HAP-1 (cell line): Measurements from ENCODE around the gene RNF6.
"Not testable (repeated sequence)": the region's sequence is repeated elsewhere in the genome, so short reads cannot be mapped to it uniquely, and the experiment has no call there.

ENCODE experiments used
- DNase-seq, 2 experiments: peaks; one replicate each; pipeline ENCODE4 v3.0.0-alpha.2; 2016 to 2020; ENCODE audit warnings: low spot score in 2 of 2
- H3K27me3 ChIP-seq: fragments of 250-450 bp; sonication (Bioruptor Pico); 2 replicates; pipeline ENCODE4 v1.5.1; 2020; ENCODE audit warnings: low read depth, mild to moderate bottlenecking, moderate library complexity
- H3K36me3 ChIP-seq: fragments of 250-450 bp; sonication (Bioruptor Pico); replicated peaks from 2 replicates; pipeline ENCODE4 v1.5.1; 2020; ENCODE audit warnings: mild to moderate bottlenecking
- H3K4me1 ChIP-seq: fragments of 250-450 bp; sonication (Bioruptor Pico); 2 replicates; pipeline ENCODE4 v1.5.1; 2020; ENCODE audit warnings: mild to moderate bottlenecking
- H3K4me3 ChIP-seq: fragments of 250-450 bp; sonication (Bioruptor Pico); 2 replicates; pipeline ENCODE4 v1.5.1; 2020; ENCODE audit warnings: mild to moderate bottlenecking, moderate library complexity
- H3K9me3 ChIP-seq: fragments of 250-450 bp; sonication (Bioruptor Pico); 2 replicates; pipeline ENCODE4 v1.5.1; 2020; ENCODE audit warnings: mild to moderate bottlenecking, moderate library complexity
- in situ Hi-C: fragments of 300-500 bp; cut with MboI; formaldehyde crosslinking; loops from 3 replicates; pipeline ENCODE4 v1.14.3; 2020; ENCODE audit warnings: low sequenced_read_pairs, inconsistent platforms, mixed read lengths

The RNF6 gene

GRCh38 chr13:26221721-26222519 is at the start of gene RNF6:
RNF6 (minus strand) TSS chr13:26222314; CDS start chr13:26219649, 2,665 bp downstream.
- Histone ChIP-seq H3K4me3 (peak within 1 kb of the TSS; percentile 98), H3K9me3 (no peaks in the 10 kb centered on the region), H3K36me3 (peaks cover 36% of the 10 kb centered on the region), H3K27me3 (no peaks in the 10 kb centered on the region), H3K4me1 (peaks cover 12% of the 10 kb centered on the region)
- peak; percentile 95 to 98 for DNase-seq
- in situ Hi-C loops: no loop called here

- Histone ChIP-seq H3K4me1 (no peaks in the 10 kb centered on the region), H3K27me3 (no peaks in the 10 kb centered on the region), H3K36me3 (no peaks in the 10 kb centered on the region), H3K9me3 (no peaks in the 10 kb centered on the region), H3K4me3 (no peak overlapping the region)
- DNase-seq: no peak
- in situ Hi-C loops: no loop called here
Observed at GRCh38 chr13:26270707-26271106, 48.6 kb upstream of the RNF6 start.

GRCh38 chr13:26266311-26266710 is 44.2 kb upstream of the RNF6 start:
- no peaks in the 10 kb centered on the region for H3K36me3 ChIP-seq
- DNase-seq: no peak
- H3K4me1 ChIP-seq: no peaks in the 10 kb centered on the region
- no peaks in the 10 kb centered on the region for H3K9me3 ChIP-seq
- H3K4me3 ChIP-seq: no peak overlapping the region
- no peaks in the 10 kb centered on the region for H3K27me3 ChIP-seq
- in situ Hi-C loops: no loop called here

- Histone ChIP-seq H3K9me3 (no peaks in the 10 kb centered on the region), H3K4me3 (no peak overlapping the region)
- in situ Hi-C loops: no loop called here
Observed at GRCh38 chr13:26262156-26262555, 40.0 kb upstream of the RNF6 start.

GRCh38 chr13:26259634-26260033 is 37.5 kb upstream of the RNF6 start:
- no peak for DNase-seq
- Histone ChIP-seq H3K4me1 (peaks cover 16% of the 10 kb centered on the region), H3K27me3 (no peaks in the 10 kb centered on the region), H3K4me3 (no peak overlapping the region), H3K9me3 (no peaks in the 10 kb centered on the region), H3K36me3 (no peaks in the 10 kb centered on the region)
- in situ Hi-C loops: no loop called here

More at GRCh38 chr13:26262156-26262555, 40.0 kb upstream of the RNF6 start:
- Histone ChIP-seq H3K4me1 (peaks cover 6% of the 10 kb centered on the region), H3K36me3 (no peaks in the 10 kb centered on the region), H3K27me3 (no peaks in the 10 kb centered on the region)
- no peak for DNase-seq

GRCh38 chr13:26257049-26257448 is 34.9 kb upstream of the RNF6 start:
- peaks cover 16% of the 10 kb centered on the region for H3K4me1 ChIP-seq
- no peak for DNase-seq
- H3K36me3 ChIP-seq: no peaks in the 10 kb centered on the region
- H3K4me3 ChIP-seq: peak overlapping the region; percentile 63; the same call in 1 of the 2 replicates
- in situ Hi-C loops: no loop called here
- H3K27me3 ChIP-seq: no peaks in the 10 kb centered on the region
- H3K9me3 ChIP-seq: no peaks in the 10 kb centered on the region

GRCh38 chr13:26255691-26256277 is 33.7 kb upstream of the RNF6 start:
- H3K27me3 ChIP-seq: no peaks in the 10 kb centered on the region; the same call in 1 of the 2 replicates
- H3K36me3 ChIP-seq: no peaks in the 10 kb centered on the region
- peaks cover 16% of the 10 kb centered on the region for H3K4me1 ChIP-seq
- peak; percentile 13 to 38 for DNase-seq
- peak overlapping the region; percentile 63 for H3K4me3 ChIP-seq
- in situ Hi-C loops: no loop called here
- no peaks in the 10 kb centered on the region for H3K9me3 ChIP-seq

- no peaks in the 10 kb centered on the region for H3K36me3 ChIP-seq
- in situ Hi-C loops: no loop called here
- H3K4me3 ChIP-seq: peak overlapping the region; percentile 63
- peaks cover 16% of the 10 kb centered on the region for H3K4me1 ChIP-seq
- peaks cover 2% of the 10 kb centered on the region; the same call in 1 of the 2 replicates for H3K27me3 ChIP-seq
- DNase-seq: no peak
- H3K9me3 ChIP-seq: no peaks in the 10 kb centered on the region
Observed at GRCh38 chr13:26255115-26255514, 33.0 kb upstream of the RNF6 start.

- in situ Hi-C loops: no loop called here
- DNase-seq: peak; percentile 35 to 63
- H3K4me3 ChIP-seq: peak overlapping the region; percentile 63
Observed at GRCh38 chr13:26254583-26255111, 32.5 kb upstream of the RNF6 start.

GRCh38 chr13:26253787-26254582 is 31.9 kb upstream of the RNF6 start, which contains the start of gene CDK8:
CDK8 (plus strand) TSS chr13:26254129; CDS start chr13:26254642, 513 bp downstream.
- peaks cover 8% of the 10 kb centered on the region; the same call in 1 of the 2 replicates for H3K27me3 ChIP-seq
- in situ Hi-C loops: no loop called here
- peak within 1 kb of the TSS; percentile 63 for H3K4me3 ChIP-seq
- H3K36me3 ChIP-seq: no peaks in the 10 kb centered on the region
- no peaks in the 10 kb centered on the region for H3K9me3 ChIP-seq
- H3K4me1 ChIP-seq: peaks cover 16% of the 10 kb centered on the region
- DNase-seq: peak; percentile 84 to 91

More at GRCh38 chr13:26254583-26255111, 32.5 kb upstream of the RNF6 start:
- no peaks in the 10 kb centered on the region for H3K9me3 ChIP-seq
- H3K4me1 ChIP-seq: peaks cover 16% of the 10 kb centered on the region
- peaks cover 4% of the 10 kb centered on the region; the same call in 1 of the 2 replicates for H3K27me3 ChIP-seq
- no peaks in the 10 kb centered on the region for H3K36me3 ChIP-seq

GRCh38 chr13:26253262-26253786 is 31.2 kb upstream of the RNF6 start:
- Histone ChIP-seq H3K9me3 (no peaks in the 10 kb centered on the region), H3K4me1 (peaks cover 16% of the 10 kb centered on the region), H3K36me3 (no peaks in the 10 kb centered on the region), H3K4me3 (peak overlapping the region; percentile 63), H3K27me3 (peaks cover 11% of the 10 kb centered on the region; the same call in 1 of the 2 replicates)
- DNase-seq: no peak
- in situ Hi-C loops: no loop called here

- in situ Hi-C loops, H3K4me1 ChIP-seq, DNase-seq, H3K36me3 ChIP-seq, H3K4me3 ChIP-seq, H3K9me3 ChIP-seq: not testable (repeated sequence)
- H3K27me3 ChIP-seq: peaks cover 11% of the 10 kb centered on the region; the same call in 1 of the 2 replicates
Observed at GRCh38 chr13:26252006-26252405, 29.9 kb upstream of the RNF6 start.

- DNase-seq: no peak
- peaks cover 11% of the 10 kb centered on the region; the same call in 1 of the 2 replicates for H3K27me3 ChIP-seq
- H3K4me1 ChIP-seq: no peaks in the 10 kb centered on the region
- no peak overlapping the region for H3K4me3 ChIP-seq
- no peaks in the 10 kb centered on the region for H3K9me3 ChIP-seq
- in situ Hi-C loops: no loop called here
- no peaks in the 10 kb centered on the region for H3K36me3 ChIP-seq
Observed at GRCh38 chr13:26249551-26249950, 27.4 kb upstream of the RNF6 start.
